Measurements from ENCODE around the gene PIK3C3.

PIK3C3 gene

DNA sequence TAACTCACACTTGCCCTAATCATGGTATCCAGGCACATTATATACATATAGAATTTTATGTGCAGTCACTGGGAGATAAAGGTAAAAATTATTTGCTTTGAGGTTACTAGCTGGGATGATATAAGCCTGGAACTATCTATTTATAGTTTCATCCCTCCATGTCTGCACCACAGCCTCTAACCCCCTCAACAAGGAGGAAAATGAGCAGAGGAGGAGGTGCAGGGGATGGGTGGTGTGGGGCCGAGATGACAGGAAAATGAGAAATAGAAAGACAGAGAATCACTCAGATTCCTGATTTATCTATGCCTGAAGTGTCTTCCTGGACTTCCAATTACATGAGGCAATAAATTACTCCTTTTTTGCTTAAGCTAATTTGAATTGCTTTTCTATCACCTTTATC, 145.2 kb downstream of the PIK3C3 start (continued):
- TF ChIP-seq, protein P1, sequence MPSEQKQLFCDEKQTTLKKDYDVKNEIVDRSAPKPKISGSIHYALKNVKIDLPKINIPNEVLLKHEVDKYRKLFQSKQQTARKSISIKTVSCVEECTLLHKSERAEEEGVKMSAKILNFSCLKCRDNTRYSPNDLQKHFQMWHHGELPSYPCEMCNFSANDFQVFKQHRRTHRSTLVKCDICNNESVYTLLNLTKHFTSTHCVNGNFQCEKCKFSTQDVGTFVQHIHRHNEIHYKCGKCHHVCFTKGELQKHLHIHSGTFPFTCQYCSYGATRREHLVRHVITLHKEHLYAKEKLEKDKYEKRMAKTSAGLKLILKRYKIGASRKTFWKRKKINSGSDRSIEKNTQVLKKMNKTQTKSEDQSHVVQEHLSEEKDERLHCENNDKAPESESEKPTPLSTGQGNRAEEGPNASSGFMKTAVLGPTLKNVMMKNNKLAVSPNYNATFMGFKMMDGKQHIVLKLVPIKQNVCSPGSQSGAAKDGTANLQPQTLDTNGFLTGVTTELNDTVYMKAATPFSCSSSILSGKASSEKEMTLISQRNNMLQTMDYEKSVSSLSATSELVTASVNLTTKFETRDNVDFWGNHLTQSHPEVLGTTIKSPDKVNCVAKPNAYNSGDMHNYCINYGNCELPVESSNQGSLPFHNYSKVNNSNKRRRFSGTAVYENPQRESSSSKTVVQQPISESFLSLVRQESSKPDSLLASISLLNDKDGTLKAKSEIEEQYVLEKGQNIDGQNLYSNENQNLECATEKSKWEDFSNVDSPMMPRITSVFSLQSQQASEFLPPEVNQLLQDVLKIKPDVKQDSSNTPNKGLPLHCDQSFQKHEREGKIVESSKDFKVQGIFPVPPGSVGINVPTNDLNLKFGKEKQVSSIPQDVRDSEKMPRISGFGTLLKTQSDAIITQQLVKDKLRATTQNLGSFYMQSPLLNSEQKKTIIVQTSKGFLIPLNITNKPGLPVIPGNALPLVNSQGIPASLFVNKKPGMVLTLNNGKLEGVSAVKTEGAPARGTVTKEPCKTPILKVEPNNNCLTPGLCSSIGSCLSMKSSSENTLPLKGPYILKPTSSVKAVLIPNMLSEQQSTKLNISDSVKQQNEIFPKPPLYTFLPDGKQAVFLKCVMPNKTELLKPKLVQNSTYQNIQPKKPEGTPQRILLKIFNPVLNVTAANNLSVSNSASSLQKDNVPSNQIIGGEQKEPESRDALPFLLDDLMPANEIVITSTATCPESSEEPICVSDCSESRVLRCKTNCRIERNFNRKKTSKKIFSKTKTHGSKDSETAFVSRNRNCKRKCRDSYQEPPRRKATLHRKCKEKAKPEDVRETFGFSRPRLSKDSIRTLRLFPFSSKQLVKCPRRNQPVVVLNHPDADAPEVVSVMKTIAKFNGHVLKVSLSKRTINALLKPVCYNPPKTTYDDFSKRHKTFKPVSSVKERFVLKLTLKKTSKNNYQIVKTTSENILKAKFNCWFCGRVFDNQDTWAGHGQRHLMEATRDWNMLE (tag by site-specific recombination; conservative IDR thresholded peaks at IDR 0.05; ENCODE audit: low read depth), result no peak
- TF ChIP-seq ZNF311 (tag by site-specific recombination; IDR thresholded peaks at IDR 0.05; ENCODE audit: borderline replicate concordance), result no peak
- no peak for TF ChIP-seq ZNF768 (tag by site-specific recombination; IDR thresholded peaks at IDR 0.05)
- TF ChIP-seq ZBTB17 (tag by site-specific recombination; IDR thresholded peaks at IDR 0.05), result no peak
- no peak for TF ChIP-seq ZNF132 (tag by site-specific recombination; IDR thresholded peaks at IDR 0.05; ENCODE audit: borderline replicate concordance)
- no peak for TF ChIP-seq ZNF558 (tag by site-specific recombination; IDR thresholded peaks at IDR 0.05)
- TF ChIP-seq ZNF48 (tag by site-specific recombination; IDR thresholded peaks at IDR 0.05), result no peak
- TF ChIP-seq ZNF24 (tag by site-specific recombination; IDR thresholded peaks at IDR 0.05), result no peak
- TF ChIP-seq ZNF777 (tag by site-specific recombination; IDR thresholded peaks at IDR 0.05; ENCODE audit: borderline replicate concordance), result no peak

DNA sequence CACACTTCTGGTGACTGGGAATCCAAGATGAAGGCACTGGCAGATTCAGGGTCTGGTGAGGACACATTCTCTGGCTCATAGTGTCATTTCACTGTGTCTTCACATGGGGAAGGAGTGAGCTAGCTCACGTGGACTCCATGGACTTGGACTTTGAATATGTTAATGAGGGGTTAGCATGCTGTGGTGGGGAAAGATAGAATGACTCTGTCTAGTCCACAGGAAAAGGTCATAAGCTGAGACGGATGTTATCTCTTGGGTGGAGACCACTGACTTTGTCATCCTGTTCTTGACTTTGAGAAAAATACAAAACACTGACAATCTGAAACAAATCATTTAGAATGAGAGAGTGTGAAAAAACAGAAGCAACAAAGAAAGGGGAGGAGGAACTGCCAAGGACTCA, 145.9 kb downstream of the PIK3C3 start:
- ChIA-PET POLR2A (no interaction called here), CTCF (interaction anchor here (0.5 to 7.0 kb wide), 4 partner anchors 13 to 814 kb away, joined by 3 to 33 read pairs (median 4); no protein-coding TSS in a partner anchor)
- TF ChIP-seq, protein P2, sequence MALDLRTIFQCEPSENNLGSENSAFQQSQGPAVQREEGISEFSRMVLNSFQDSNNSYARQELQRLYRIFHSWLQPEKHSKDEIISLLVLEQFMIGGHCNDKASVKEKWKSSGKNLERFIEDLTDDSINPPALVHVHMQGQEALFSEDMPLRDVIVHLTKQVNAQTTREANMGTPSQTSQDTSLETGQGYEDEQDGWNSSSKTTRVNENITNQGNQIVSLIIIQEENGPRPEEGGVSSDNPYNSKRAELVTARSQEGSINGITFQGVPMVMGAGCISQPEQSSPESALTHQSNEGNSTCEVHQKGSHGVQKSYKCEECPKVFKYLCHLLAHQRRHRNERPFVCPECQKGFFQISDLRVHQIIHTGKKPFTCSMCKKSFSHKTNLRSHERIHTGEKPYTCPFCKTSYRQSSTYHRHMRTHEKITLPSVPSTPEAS (tag by site-specific recombination; IDR thresholded peaks at IDR 0.05), result no peak
- no peak for TF ChIP-seq ZNF146 (tag by site-specific recombination; IDR thresholded peaks at IDR 0.05)
- TF ChIP-seq ZNF274 (IDR thresholded peaks at IDR 0.05; ENCODE audit: low read length), result no peak
- no peak for TF ChIP-seq ZNF274 (tag by site-specific recombination; IDR thresholded peaks at IDR 0.05; ENCODE audit: borderline replicate concordance)
- no peak for TF ChIP-seq ZXDB (tag by site-specific recombination; IDR thresholded peaks at IDR 0.05)
- TF ChIP-seq GLI4 (tag by site-specific recombination; IDR thresholded peaks at IDR 0.05), result no peak
- no peak for TF ChIP-seq OVOL3 (tag by site-specific recombination; IDR thresholded peaks at IDR 0.05)
- no peak for TF ChIP-seq BCL11B (tag by site-specific recombination; IDR thresholded peaks at IDR 0.05; ENCODE audit: low read depth)
- TF ChIP-seq ZNF202 (tag by site-specific recombination; IDR thresholded peaks at IDR 0.05; ENCODE audit: borderline replicate concordance), result no peak
- TF ChIP-seq, protein P3, sequence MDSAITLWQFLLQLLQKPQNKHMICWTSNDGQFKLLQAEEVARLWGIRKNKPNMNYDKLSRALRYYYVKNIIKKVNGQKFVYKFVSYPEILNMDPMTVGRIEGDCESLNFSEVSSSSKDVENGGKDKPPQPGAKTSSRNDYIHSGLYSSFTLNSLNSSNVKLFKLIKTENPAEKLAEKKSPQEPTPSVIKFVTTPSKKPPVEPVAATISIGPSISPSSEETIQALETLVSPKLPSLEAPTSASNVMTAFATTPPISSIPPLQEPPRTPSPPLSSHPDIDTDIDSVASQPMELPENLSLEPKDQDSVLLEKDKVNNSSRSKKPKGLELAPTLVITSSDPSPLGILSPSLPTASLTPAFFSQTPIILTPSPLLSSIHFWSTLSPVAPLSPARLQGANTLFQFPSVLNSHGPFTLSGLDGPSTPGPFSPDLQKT (IDR thresholded peaks at IDR 0.05; ENCODE audit: borderline replicate concordance, low read depth, low read length), result no peak
- TF ChIP-seq, protein P4, sequence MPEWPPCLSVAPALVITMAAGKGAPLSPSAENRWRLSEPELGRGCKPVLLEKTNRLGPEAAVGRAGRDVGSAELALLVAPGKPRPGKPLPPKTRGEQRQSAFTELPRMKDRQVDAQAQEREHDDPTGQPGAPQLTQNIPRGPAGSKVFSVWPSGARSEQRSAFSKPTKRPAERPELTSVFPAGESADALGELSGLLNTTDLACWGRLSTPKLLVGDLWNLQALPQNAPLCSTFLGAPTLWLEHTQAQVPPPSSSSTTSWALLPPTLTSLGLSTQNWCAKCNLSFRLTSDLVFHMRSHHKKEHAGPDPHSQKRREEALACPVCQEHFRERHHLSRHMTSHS (tag by site-specific recombination; IDR thresholded peaks at IDR 0.05), result no peak
- no peak for TF ChIP-seq ZNF843 (tag by site-specific recombination; IDR thresholded peaks at IDR 0.05)
- TF ChIP-seq, protein P5, sequence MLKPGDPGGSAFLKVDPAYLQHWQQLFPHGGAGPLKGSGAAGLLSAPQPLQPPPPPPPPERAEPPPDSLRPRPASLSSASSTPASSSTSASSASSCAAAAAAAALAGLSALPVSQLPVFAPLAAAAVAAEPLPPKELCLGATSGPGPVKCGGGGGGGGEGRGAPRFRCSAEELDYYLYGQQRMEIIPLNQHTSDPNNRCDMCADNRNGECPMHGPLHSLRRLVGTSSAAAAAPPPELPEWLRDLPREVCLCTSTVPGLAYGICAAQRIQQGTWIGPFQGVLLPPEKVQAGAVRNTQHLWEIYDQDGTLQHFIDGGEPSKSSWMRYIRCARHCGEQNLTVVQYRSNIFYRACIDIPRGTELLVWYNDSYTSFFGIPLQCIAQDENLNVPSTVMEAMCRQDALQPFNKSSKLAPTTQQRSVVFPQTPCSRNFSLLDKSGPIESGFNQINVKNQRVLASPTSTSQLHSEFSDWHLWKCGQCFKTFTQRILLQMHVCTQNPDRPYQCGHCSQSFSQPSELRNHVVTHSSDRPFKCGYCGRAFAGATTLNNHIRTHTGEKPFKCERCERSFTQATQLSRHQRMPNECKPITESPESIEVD (tag by site-specific recombination; IDR thresholded peaks at IDR 0.05), result no peak
- no peak overlapping the region for H3K27ac ChIP-seq (ENCODE audit: extremely low read depth, low read depth, low read length)
- no peaks in the 10 kb centered on the region for H3K36me3 ChIP-seq (ENCODE audit: control insufficient read depth in 2 of 2, insufficient read depth in 1 of 2, low read length in 2 of 2)
- H3K4me3 ChIP-seq (ENCODE audit: low read depth, low read length), result no peak overlapping the region
- no peaks in the 10 kb centered on the region for H3K4me1 ChIP-seq (ENCODE audit: control insufficient read depth, insufficient read depth, low read length)
- H3K9me3 ChIP-seq (ENCODE audit: control insufficient read depth, insufficient read depth, low read depth, low read length), result no peaks in the 10 kb centered on the region
